Transverse colon (tissue), 4 donors: Measurements from ENCODE around the gene ACVR2B. TPM values are rescaled to one million over a fixed set of nuclear protein-coding genes. Genes with fewer than 3 reads are reported as not detected.

Source experiments
- DNase-seq: peaks from one replicate; pipeline ENCODE4 v3.0.0-alpha.2; 2019
- H3K27ac ChIP-seq, 4 donors: fragments of 200-600 bp; sonication (generic); 2 replicates each; pipeline ENCODE4 v1.5.1; 2016 to 2018; ENCODE audit warnings: inconsistent platforms in 4 of 4
- H3K27me3 ChIP-seq: fragments of 200-600 bp; sonication (generic); 2 replicates; pipeline ENCODE4 v1.5.1; 2017; ENCODE audit warnings: inconsistent platforms
- H3K36me3 ChIP-seq, 4 donors: fragments of 200-600 bp; sonication (generic); 2 replicates each; pipeline ENCODE4 v1.5.1; 2017 to 2019; ENCODE audit warnings: inconsistent platforms in 4 of 4
- H3K4me1 ChIP-seq, 4 donors: fragments of 200-600 bp; sonication (generic); 2 replicates each; pipeline ENCODE4 v1.5.1; 2017 to 2020; ENCODE audit warnings: inconsistent platforms in 4 of 4
- H3K4me3 ChIP-seq, 4 donors: fragments of 200-600 bp; sonication (generic); 1 replicate in 1 of 4; 2 replicates in 3 of 4; pipeline versions ENCODE4 v1.5.1 to v1.6.1; 2017 to 2019; ENCODE audit warnings: inconsistent platforms in 4 of 4
- H3K9me3 ChIP-seq, 2 donors: fragments of 200-600 bp; sonication (generic); 2 replicates each; pipeline ENCODE4 v1.5.1; 2017 to 2019; ENCODE audit warnings: inconsistent platforms in 2 of 2
- EP300 ChIP-seq: sonication (generic); formaldehyde crosslinking; IDR thresholded peaks from one replicate; pipeline ENCODE4 v1.6.1; 2017; ENCODE audit warnings: antibody characterized with exemption, low read depth
- POLR2A ChIP-seq: fragments of 450-650 bp; IDR thresholded peaks from one replicate; pipeline ENCODE4 v1.6.1; 2016; ENCODE audit warnings: antibody characterized with exemption, mild to moderate bottlenecking, moderate library complexity
- POLR2AphosphoS5 ChIP-seq, 3 donors: sonication (generic); formaldehyde crosslinking; IDR thresholded peaks; one replicate each; pipeline ENCODE4 v1.6.1; 2016; ENCODE audit warnings: antibody characterized with exemption in 3 of 3
- WGBS, 2 donors: methylation state at CpG; one replicate each; pipeline ENCODE4 v1.1.5; 2018; ENCODE audit warnings: low coverage in 1 of 2; 5-methylcytosine and 5-hydroxymethylcytosine counted together
- in situ Hi-C, 4 donors: fragments of 200-750 bp; cut with MboI; loops; one replicate each; pipeline versions ENCODE4 v1.15.0 to v1.15.1; 2017; ENCODE audit warnings: low sequenced_read_pairs in 3 of 4, low pct_ligation_motif_present in 1 of 4, low pct_unique_long_range_greater_than_20kb in 1 of 4
- intact Hi-C: fragments of 100-400 bp; cut with DNase I; formaldehyde crosslinking; loops from one replicate; pipeline ENCODE4 v1.15.1; 2023; ENCODE audit warnings: low total_unique reads
- total RNA-seq, 4 donors: library from RNA; depleted of rRNA; stranded (reverse); fragments of >200 nt; gene quantifications; one replicate each; pipeline ENCODE4 v1.1.0, GENCODE V29; 2016
- TF ChIP-seq, protein P1 (sequence below), 5 experiments: fragments of 200-600 bp in 3 of 5; fragments of 450-650 bp in 2 of 5; sonication (generic) in 3 of 5; IDR thresholded peaks; 1 replicate in 2 of 5; 2 replicates in 3 of 5; pipeline ENCODE4 v1.5.1; 2016 to 2017; ENCODE audit warnings: antibody characterized with exemption in 5 of 5, inconsistent platforms in 3 of 5, mild to moderate bottlenecking in 2 of 5, moderate library complexity in 1 of 5

ACVR2B gene
- total RNA-seq, 4 donors from 2014 or later = 5.9 to 12.3 (median 8.7) TPM

DNA sequence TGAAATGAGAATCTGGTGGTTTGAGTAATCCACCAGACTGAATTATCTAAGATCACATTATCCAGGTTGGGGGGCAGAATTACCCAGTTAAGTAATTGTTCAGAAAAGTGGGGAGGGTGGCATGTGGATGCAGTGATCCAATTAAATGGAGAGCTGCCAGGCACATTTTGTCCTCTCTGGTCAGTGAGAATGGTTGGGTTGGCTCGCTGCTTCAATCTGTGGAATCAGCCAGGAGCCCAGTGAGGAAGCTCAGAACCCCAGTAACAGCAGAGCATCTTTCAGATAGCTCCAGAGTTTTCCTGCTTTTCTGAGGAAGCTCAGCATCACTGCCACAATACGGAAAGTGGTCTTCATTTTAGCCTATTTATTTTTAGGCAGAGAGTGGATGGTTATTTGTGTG, 36.1 kb downstream of the ACVR2B start:
- H3K4me3 ChIP-seq = no peak overlapping the region
- TF ChIP-seq POLR2A = no peak
- TF ChIP-seq, protein P1, sequence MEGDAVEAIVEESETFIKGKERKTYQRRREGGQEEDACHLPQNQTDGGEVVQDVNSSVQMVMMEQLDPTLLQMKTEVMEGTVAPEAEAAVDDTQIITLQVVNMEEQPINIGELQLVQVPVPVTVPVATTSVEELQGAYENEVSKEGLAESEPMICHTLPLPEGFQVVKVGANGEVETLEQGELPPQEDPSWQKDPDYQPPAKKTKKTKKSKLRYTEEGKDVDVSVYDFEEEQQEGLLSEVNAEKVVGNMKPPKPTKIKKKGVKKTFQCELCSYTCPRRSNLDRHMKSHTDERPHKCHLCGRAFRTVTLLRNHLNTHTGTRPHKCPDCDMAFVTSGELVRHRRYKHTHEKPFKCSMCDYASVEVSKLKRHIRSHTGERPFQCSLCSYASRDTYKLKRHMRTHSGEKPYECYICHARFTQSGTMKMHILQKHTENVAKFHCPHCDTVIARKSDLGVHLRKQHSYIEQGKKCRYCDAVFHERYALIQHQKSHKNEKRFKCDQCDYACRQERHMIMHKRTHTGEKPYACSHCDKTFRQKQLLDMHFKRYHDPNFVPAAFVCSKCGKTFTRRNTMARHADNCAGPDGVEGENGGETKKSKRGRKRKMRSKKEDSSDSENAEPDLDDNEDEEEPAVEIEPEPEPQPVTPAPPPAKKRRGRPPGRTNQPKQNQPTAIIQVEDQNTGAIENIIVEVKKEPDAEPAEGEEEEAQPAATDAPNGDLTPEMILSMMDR (IDR thresholded peaks at IDR 0.05) = no peak
- TF ChIP-seq POLR2AphosphoS5 (IDR thresholded peaks at IDR 0.05) = no peak
- no peak for TF ChIP-seq EP300
- intact Hi-C loops = no loop called here
- H3K27ac ChIP-seq = no peak overlapping the region
- no peaks in the 10 kb centered on the region for H3K36me3 ChIP-seq
- H3K27me3 ChIP-seq = no peaks in the 10 kb centered on the region
- no peak for DNase-seq
- H3K4me1 ChIP-seq = no peaks in the 10 kb centered on the region
- no peaks in the 10 kb centered on the region for H3K9me3 ChIP-seq
- WGBS, 2 donors = 98% methylated on average over 2 of the region's 2 CpGs; no CpG with 5 or more reads in 1 of the 2 donors
- in situ Hi-C loops = loop anchor here in 3 of 4 donors (10.0 to 25.0 kb wide), 3 partner anchors 145 to 377 kb away; partner anchors contain the start of genes ACAA1 (in 1 of the 3), MYD88 (in 1 of the 3) and XYLB (in 1 of the 3)

DNA sequence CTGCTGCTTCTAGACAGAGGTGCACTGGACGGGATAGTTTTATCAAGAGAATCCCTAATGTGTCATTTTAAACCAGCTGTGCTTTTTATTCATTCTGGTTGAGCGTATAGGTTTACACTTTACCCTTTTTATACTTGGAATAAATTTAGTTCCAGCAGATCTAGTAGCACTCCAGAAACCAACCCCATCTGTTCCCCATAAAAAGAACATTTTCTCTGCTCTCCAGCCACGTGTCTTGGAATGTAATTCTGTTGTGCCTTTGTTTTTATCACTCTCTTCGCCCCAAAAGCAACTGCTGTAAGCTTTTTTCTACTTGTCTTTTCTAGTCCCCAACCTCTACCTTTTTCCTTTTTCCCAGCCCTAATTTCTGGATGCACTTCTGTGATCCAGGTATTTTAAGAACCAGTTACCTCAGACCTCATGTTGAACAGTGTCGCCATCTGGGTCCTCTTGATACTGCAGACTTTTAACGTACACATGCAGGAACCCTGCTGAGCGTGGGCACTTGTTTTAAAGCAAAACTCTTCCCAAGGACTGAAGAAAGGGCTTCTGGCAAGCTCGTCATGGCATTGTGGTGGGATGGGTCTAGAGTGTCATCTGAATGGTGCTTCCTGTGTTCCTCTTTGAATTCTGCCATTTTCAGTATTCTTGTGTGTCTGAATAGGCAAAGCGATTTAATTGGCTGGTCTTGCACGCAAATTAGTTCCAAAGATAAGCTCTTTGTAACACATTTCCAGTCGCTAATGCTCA, 36.8 kb downstream of the ACVR2B start:
- no peaks in the 10 kb centered on the region for H3K9me3 ChIP-seq
- in situ Hi-C loops = loop anchor here in 2 of 4 donors (25.0 kb wide), 2 partner anchors 353 to 378 kb away; partner anchors contain the start of genes ACAA1 (in 1 of the 2) and MYD88 (in 1 of the 2)
- no peaks in the 10 kb centered on the region for H3K36me3 ChIP-seq
- intact Hi-C loops = no loop called here
- no peaks in the 10 kb centered on the region for H3K4me1 ChIP-seq
- no peak overlapping the region for H3K4me3 ChIP-seq
- no peaks in the 10 kb centered on the region for H3K27me3 ChIP-seq
- WGBS, 2 donors = 79 to 84% methylated on average over 11 of the region's 11 CpGs
- TF ChIP-seq, protein P1 (IDR thresholded peaks at IDR 0.05) = no peak
- no peak for TF ChIP-seq POLR2A
- TF ChIP-seq EP300 = no peak
- TF ChIP-seq POLR2AphosphoS5 (IDR thresholded peaks at IDR 0.05) = no peak
- no peak overlapping the region for H3K27ac ChIP-seq
- no peak for DNase-seq

DNA sequence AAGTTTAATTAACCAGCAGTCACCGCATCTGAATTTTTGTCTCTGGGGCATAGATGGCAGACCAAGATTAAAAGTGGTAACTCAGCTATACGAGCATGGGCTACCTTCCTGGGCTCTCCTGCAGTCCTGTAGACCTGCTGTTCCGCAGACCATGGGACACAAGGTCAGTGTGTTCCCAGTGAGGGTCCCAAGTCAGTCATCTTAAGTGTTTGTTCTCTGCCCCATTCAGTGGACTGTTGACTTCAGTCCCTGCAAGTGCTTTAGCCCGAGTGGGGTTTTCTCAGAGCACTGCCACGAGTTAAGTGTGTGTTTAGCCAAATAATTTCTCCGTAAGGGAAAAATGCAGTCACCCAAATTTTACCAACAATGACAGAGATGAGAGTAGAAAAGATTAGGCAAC, 37.5 kb downstream of the ACVR2B start:
- 90 to 100% methylated on average over 2 to 6 of the region's 6 CpGs for WGBS, 2 donors
- Histone ChIP-seq H3K4me3 (no peak overlapping the region), H3K36me3 (no peaks in the 10 kb centered on the region), H3K4me1 (no peaks in the 10 kb centered on the region), H3K9me3 (no peaks in the 10 kb centered on the region), H3K27me3 (no peaks in the 10 kb centered on the region), H3K27ac (no peak overlapping the region)
- TF ChIP-seq, protein P1 (IDR thresholded peaks at IDR 0.05) = no peak
- TF ChIP-seq POLR2AphosphoS5 (IDR thresholded peaks at IDR 0.05) = no peak
- TF ChIP-seq EP300 = no peak
- TF ChIP-seq POLR2A = no peak
- in situ Hi-C loops = loop anchor here in 2 of 4 donors (25.0 kb wide), 2 partner anchors 354 to 379 kb away; partner anchors contain the start of genes ACAA1 (in 1 of the 2) and MYD88 (in 1 of the 2)
- intact Hi-C loops = no loop called here
- no peak for DNase-seq

DNA sequence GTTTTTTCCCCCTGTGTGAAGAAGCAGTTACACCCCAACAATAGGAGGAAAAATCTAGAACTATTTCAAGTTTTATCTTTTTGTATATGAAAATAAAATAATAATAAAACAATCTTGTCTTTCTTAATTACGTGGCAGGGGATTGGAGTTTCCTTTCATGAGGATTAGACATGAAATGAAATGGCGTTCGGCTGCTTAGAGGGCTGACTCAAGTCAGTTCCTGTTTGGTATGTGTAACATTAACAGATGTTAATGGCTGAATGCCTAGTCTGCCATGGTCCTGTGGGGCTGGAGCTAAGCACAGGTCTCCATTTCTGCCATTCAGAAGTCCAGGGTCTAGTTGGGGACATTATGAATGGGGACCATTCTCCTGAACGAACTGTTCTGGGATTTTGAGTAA, 39.3 kb downstream of the ACVR2B start:
- no peaks in the 10 kb centered on the region for H3K9me3 ChIP-seq
- no peaks in the 10 kb centered on the region for H3K36me3 ChIP-seq
- H3K27me3 ChIP-seq = no peaks in the 10 kb centered on the region
- DNase-seq = no peak
- H3K4me3 ChIP-seq = no peak overlapping the region
- TF ChIP-seq, protein P1 (IDR thresholded peaks at IDR 0.05) = no peak
- no peak for TF ChIP-seq POLR2AphosphoS5 (IDR thresholded peaks at IDR 0.05)
- no peak for TF ChIP-seq POLR2A
- TF ChIP-seq EP300 = no peak
- in situ Hi-C loops = loop anchor here in 2 of 4 donors (25.0 kb wide), 2 partner anchors 356 to 381 kb away; partner anchors contain the start of genes ACAA1 (in 1 of the 2) and MYD88 (in 1 of the 2)
- no peak overlapping the region for H3K27ac ChIP-seq
- intact Hi-C loops = no loop called here
- WGBS, 2 donors = 68 to 93% methylated on average over 3 to 4 of the region's 4 CpGs
- H3K4me1 ChIP-seq = peaks cover 0 to 9% (median 7%) of the 10 kb centered on the region in 4 donors
